Stimulated activated CD8-positive, alpha-beta memory T cell treated with anti-CD3 and anti-CD28 coated beads, Interleukin-7, amount 100 ng/mL, for 4 hours (primary cell): ENCODE measurements around the gene FHOD1.
A peak's percentile ranks its signal among the peaks of the same experiment; 100 is the strongest.

ENCODE experiments used
- DNase-seq, 2 donors: peaks; one replicate each; pipeline ENCODE4 v3.0.0-alpha.2; 2020; ENCODE audit warnings: low read depth in 2 of 2

The FHOD1 gene

DNA sequence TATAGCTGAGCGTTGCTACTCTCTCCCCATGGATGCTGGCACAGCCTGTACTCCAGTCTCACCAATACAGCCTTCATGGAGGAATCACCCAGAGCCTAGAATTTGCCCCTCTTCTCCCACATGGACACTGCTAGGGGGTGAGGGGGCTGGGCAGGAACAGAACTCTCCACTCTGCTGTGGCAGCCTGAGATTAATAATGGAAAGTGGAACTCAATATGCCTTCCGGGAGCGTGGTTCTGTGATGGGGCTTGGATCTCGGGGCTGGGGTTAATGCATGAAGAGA lies 2.7 kb upstream of the FHOD1 start:
- DNase-seq = no peak

DNA sequence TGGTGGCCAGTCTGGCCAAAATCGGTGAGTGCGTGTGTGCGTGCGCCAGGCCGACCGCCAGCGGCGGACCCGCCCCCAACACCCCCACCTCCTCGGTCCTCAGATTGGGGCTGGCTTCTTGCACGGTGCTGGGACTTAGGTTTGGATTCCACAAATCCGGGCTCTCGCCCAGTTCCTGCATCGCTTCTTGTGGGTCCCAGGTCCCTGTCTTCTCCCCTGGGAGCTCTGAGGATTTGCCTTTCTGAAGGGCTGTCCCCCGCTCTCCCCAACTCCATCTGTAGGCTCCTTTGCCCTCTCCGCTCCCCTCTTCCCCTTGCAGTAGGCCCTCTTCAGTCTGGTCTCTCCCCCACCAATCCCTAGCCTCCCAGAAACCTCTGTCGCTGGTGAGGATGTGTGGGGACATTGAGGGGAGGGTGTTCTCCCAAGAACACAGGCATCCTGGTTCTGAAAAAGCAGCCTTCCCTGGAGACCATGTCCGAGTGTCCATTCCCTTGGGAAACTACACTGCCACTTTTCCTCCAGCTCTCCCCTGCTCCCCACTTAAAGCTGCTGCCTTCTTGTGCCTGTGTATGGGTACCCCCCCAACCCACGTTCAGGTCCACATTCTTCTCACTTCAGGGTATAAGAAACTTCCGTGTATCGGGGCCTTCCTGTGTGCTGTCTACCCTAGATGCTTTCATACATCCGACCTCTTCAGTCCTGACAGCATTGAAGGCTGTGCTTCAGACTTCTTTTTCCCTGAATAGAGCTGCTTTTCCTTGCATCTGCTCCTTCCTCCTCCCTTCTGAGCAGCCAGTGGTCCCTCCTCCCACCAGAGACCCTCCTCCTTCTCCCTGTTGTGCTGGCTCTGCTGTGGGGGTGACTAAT lies 2.1 kb upstream of the FHOD1 start:
- DNase-seq = no peak

GRCh38 chr16:67248401-67249177 lies 1.3 kb upstream of the FHOD1 start, which contains the start of gene SLC9A5:
Gene SLC9A5, plus strand, starts transcription at chr16:67248979. Its CDS starts 36 bp downstream, at chr16:67249015.
- no peak for DNase-seq

- DNase-seq = no peak
Measured at GRCh38 chr16:67248073-67248400, 756 bp upstream of the FHOD1 start.

DNA sequence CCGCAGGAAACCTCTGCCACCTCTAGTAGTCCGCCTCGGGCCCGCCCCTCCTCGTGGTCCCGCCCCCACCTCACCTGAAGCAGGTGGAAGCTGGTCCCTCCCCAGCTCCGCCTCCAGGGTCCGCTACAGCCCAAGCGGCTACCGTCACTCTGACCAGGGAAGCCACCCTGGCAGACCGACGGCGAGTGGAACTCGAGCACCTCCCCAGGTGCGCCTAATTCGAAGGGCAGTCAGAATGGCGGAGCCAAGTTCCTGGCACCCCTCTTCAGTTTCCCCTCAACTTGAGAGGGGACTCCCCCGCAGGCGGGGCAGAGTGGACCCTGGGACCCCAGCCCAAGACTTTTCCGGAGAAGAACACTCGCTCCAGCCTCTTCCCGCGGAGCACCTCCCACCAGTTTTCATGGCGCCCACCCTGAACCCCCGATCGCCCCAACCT lies 507 bp downstream of the FHOD1 start:
- no peak for DNase-seq

DNA sequence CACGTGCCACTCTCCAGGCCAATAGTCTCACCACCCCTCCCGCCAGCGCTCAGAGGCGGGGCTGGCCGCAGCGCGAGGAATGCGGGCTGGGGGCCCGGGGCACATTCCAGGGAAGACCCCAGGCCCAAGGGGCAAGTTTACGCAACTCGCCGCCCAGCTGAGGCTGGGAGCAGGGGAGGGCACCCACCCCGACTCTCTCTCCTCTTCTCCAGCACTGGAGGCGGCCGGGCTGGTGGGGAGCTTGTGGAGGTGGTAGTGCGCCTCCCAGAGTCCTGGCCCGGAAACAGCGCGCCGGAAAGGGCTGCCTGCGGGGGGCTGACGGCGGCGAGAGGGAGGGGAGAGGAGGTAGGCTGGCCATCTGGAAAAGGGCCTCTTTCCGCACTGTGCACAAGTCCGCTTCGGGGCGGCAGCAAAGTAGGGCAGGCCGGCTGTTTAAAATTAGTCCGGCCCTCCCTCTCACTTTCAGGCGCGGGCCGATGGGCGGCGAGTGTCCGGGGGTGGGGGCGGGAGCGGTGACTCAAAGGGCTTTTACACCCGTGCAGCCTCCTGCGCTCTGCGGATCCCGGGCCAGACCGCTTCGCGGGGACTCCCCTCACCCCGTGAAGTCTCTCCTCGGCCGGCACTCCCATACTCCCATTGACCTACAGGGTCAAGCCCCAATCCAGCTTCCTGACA lies 1.1 kb downstream of the FHOD1 start:
- peak in 1 of 2 donors; percentile 42 for DNase-seq

GRCh38 chr16:67245674-67246080 lies 1.6 kb downstream of the FHOD1 start:
- no peak for DNase-seq

DNA sequence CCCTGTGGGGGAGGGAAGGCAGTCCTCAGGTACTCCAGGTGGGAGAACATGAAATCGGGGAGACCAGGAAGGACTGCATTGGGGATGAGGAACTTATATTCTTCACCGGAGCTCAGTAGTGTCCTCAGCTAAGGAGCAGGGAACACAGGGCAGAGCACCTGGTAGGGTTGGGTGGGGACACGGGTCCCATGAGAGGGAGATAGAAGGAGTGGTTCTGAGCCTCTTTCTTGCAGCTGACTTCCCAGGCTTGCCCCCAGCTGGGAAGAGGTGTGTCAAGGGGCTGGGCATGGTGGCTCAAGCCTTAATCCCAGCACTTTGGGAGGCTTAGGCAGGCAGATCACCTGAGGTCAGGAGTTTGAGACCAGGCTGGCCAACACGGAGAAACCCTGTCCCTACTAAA lies 2.1 kb downstream of the FHOD1 start:
- no peak for DNase-seq

DNA sequence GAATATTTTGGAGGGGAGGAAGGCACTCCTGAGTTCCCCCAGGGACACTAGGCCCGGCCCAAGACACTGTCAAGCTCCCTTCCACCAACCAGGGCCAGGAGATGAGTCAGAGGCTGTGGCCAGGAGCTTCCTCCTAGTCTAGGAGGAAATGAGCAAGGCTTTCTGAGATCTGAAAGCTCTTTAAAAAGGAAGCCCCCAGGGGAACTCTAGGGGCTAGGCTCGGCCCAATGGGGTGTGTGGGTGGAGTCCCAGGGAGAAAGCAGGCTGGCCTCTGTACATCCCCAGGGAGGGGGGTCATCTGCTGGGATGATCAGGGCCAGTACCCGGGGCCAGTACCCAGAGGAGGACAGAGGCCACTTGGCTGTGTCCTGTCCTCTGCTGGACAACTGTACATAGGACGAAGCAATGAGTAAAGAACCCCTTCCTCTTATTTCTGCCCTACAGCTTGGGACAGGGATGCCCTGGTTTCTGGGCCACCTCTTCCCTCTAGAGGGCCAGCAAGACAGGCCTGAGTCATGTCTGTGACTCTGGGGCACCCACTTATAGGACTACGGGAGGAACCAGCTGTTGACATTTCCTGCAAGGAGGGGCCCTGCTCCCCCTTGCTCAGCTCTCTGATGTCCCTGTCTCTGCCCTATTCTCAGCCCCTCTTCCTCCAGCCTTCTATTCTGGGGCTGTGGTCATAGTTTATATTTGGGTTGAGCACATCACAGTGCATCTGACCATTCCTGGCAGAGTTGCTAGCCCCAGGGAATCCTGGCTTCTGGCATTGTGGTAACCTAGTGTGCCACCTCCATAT lies 2.7 kb downstream of the FHOD1 start:
- DNase-seq = peak; percentile 77 to 80

DNA sequence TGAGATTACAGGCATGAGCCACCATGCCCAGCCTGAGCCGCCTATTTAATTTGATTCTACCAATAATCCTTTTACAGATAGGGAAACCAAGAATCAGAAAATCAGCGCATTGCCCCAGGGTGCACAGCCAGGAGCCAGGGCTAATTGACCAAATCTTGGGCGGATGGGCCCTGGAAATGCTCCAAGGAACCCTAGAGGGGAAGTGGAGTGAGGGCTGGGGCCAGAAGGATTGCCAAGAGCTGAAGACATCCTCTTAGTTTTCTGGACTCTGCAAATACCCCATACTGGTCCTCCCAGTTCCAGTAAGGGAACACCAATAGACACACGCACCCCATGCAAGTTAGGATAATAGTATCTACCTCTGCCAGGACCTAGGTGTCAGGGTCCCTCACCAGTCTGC lies 3.8 kb downstream of the FHOD1 start:
- no peak for DNase-seq

- DNase-seq = no peak
Measured at GRCh38 chr16:67242138-67242730, 5.0 kb downstream of the FHOD1 start.

DNA sequence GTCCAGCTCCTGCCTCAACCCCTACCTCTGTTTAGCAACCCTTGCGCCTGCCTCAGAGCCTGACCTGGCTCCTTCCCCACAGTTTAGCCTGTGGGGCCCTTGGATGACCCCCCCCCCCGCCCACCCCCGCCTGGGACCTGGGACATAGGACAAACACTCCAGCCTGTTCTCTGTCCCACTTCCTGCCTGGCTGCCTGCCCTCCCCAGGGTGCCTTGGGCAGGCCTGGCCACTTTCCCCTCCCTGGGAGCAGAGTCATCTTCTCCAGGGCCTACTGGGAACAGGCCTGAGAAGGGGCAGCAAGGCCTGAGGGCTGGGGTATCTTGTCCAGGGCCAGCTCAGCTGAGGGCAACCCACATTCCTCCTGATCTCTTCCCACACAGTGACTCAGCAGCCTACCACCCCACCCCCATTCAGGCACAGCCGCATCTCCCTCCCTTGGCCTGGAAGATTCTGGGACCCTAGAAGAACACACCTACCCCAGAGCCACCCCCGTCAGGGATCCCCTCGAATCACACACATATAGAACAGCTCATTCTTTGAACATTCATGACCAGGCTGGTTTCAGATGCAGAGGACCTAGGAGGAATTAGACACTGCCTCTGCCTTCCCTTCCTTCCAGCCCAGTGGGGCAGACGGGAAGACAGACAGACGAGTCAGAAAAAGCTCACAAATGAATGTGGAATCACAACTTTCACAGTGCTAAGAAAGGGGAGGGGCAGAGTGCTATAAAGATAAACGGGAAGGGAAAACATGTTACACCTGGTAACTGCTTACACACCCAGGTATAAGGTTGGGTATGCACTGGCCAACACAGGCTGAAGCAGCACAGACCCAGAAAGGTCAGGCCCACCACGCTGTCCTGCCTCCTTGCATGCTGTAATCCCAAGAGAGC lies 6.0 kb downstream of the FHOD1 start:
- DNase-seq = no peak

DNA sequence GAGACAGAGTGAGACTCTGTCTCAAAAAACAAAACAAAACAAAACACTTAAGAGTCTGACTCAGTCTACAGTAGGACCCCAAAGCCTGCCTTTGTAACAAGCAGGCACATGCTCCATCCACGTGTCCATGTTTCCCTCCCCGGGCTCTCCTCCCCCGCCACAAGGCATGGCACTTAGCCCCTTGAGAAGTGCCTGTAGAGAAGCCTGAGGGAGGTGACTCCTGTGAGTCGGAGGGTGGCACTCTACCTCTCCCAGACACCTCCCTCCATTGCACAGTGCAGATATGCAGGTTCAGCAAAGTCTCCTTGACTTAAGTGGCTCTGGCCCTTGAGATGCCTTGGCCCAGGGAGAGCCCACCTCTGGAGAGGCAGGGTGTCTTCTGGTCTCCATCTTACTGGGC lies 6.8 kb downstream of the FHOD1 start:
- DNase-seq = no peak

- DNase-seq = no peak
Measured at GRCh38 chr16:67238806-67239470, 8.3 kb downstream of the FHOD1 start.

GRCh38 chr16:67238278-67238575 lies 9.1 kb downstream of the FHOD1 start:
- no peak for DNase-seq

DNA sequence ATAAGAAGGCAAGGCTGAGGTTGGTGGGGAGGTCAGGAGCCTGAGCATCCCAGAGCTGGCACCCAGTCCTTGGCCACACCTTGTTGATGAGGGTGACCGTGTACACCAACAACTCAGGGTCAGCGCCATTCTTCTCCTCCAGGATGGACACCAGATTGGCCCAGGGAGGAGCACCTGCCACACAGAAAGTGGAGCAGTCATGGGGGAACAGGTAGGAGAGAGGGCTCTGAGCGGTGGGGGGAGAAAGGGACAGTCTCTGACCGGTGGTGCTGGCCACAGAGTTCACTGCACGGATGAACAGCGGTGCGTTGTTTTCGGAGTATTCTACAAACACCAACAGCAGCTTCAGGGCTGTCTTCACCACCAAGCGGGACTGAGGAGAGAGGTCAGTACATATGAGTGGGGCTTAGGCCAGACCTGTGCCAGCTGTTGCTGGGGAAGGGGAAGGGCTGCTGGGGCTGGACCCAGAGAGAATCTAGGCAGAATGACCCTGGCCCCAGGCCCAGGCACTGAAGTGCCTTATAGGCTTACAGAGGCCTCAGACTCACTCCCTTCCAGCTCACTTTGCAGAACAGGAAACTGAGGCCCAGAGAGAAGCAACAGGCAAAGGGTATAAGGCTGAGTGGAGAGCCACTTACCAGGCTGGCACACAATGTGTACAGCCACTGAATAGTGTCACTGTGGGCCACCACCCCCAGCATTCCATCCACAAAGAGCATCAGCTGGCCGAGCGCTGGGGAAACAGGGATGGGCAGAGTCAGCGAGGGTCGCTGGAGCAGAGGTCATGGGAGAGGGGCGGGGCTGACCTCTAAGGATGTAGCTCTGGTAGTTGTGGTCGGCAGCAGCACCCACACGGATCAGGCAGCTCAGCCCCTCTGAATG lies 9.6 kb downstream of the FHOD1 start:
- DNase-seq = no peak

DNA sequence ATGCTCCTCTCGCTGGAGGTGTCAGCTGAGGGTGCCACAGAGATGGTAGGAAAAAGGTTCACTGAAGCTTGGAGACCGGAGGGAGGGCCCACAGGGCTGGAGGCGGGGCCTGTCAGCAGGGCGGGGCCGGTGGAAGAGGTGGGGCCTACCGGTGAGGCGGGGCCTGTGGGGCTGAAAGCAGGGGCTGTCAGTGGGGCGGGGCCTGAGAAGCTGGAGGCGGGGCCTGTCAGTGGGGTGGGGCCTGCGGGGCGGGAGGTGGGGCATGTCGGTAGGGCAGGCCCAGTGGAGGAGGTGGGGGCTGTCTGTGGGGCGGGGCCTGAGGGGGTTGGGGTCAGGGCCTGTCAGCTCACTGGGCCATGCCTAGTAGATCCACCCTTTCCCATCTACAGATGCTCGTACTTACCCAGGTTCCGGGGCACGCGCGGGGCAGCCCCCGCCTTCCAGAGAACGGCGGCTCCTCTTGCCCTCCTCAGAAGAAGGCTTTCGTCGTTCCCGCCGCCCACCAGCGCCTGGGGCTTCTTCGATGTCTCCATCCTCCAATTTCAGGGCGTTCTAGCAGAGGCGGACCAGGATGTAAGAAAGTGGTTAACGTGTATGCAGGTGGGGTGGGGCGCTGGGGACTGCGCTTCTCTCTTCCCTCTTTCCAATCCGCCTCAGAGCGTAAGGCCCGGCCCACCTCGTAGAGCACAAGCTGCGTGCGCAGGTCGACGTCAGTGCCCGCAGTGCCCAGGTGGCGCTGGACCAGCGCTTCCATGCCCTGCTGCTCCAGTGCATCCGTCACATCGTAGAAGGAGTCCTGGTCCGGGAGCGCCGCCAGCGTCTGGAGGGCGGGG lies 10.5 kb downstream of the FHOD1 start:
- peak; percentile 38 to 41 for DNase-seq
